SKM-1 (cell line): ENCODE data around the gene LECT2.

Experiments
- DNase-seq: peaks from one replicate; lab custom pipeline; 2025; ENCODE audit not compliant: unreplicated experiment; lab: John Stamatoyannopoulos, UW

The LECT2 gene

GRCh38 chr5:135941711-135942110 lies 13.1 kb downstream of the LECT2 start:
- DNase-seq: no peak

DNA sequence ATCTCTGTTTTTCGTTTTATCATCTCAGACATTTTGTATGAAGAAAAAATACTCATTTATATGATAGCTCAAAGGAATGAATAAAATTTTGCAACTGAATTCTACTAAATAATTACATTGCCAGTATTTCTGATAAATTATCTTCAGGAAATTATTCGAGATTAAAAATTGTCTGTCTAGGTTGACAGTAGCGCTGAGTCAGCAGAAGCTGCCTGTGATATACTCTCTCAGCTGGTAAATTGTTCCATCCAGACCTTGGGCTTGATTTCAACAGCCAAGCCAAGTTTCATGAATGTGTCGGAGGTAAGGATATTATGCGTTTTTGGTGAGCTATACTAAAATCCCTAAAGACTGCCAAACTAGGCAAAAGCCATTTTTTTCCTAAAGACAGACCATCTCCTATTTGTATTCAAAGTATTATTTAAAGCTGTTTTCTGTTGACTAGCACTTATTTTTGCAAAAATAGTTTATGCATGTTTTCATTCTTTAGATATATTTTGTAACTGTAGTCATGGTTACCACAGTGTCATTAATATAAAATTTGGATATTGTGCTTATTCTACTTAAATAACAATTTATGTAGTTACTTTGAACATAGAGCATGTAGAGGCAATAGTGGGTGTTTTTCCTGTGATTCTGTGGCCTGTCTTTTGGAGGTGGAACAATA lies 17.4 kb downstream of the LECT2 start:
- no peak for DNase-seq

- DNase-seq: no peak
Observed at GRCh38 chr5:135934939-135935338, 19.8 kb downstream of the LECT2 start.

GRCh38 chr5:135930949-135931295 lies 23.9 kb downstream of the LECT2 start:
- DNase-seq: no peak

DNA sequence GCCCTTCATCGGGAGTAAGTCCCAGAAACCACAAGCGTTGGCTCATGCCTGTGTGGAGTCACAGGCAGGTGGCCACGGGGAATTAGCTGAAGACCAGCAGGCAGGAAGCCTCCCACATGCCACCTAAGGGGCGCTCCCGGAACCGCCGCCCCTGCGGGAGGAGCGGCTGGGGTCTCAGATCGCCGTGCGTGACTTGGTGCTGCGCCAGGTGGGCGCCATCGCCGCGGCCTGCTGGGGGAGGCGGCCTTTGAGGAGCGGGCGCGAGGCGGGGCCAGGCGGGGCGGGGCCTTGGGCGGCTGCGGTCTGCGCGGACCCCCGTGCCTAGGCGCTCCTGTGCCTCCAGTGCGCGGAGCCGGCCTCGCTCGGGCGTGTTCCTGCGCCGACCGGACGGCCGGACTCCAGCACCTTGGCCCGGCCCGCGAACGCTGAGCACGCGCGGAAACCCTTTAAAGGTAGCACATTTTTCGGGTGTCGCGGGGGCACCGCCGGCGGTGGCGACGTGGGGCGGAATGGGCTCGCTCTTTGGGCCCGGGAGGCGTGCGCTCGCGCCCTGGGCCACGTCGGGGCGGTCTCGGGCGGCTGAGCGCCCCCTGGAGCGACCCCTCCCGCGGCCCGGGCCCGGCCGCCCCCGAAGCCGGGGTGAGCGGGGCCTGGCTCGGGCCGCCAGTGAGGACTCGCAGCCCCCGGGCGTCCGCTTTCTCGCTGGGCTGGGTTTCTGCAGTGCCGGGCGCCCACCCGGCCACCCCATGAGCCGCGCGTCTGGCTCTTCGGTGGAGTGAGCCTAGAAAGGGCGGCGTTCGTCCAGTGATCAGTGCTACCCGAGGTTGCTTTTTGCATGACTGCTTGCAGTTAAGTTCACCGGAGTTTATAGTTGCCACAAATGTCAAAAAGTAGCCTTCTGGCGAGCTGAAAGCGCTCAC lies 24.5 kb downstream of the LECT2 start:
- DNase-seq: no peak

- DNase-seq: no peak
Observed at GRCh38 chr5:135921388-135921787, 33.4 kb downstream of the LECT2 start.

DNA sequence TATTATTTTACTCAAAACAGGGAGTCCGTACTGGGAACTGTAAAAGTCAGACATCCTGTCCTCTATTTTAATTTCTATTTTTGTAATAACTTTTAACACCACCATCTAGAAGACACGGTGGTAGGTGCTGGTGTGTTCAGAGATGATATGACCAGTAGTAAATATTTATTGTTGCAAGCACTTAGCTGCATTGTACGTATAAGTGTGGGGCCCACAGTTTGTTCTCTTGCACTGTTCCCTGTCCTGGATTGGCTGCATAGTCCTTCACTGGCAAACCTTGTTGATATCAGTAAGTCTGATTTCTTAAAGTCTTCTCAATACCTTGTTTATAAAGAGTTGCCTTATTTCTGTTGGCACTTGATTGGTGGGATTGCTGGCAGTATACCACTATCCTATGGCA lies 34.6 kb downstream of the LECT2 start:
- no peak for DNase-seq

GRCh38 chr5:135916638-135917263 lies 38.0 kb downstream of the LECT2 start:
- DNase-seq: no peak

- DNase-seq: no peak
Observed at GRCh38 chr5:135915466-135916001, 39.2 kb downstream of the LECT2 start.

- no peak for DNase-seq
Observed at GRCh38 chr5:135913713-135914626, 40.8 kb downstream of the LECT2 start.

DNA sequence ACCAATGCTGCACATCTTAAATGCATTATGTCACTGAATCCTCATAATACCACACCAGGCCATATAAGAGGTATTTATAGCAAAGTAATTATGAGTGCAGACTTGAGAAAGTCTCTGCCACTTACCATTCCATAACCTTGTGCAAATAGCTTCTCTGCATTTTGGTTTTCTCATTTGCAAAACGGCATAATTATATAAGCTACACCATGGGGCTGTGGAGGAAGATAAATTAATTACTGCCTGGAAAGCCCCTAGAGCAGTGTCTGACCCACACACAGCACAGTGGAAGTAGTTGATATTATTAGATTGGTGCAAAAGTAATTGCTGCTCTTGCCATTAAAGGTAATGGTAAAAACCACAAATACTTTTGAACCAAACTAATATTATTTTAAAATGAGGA lies 49.6 kb downstream of the LECT2 start:
- no peak for DNase-seq

DNA sequence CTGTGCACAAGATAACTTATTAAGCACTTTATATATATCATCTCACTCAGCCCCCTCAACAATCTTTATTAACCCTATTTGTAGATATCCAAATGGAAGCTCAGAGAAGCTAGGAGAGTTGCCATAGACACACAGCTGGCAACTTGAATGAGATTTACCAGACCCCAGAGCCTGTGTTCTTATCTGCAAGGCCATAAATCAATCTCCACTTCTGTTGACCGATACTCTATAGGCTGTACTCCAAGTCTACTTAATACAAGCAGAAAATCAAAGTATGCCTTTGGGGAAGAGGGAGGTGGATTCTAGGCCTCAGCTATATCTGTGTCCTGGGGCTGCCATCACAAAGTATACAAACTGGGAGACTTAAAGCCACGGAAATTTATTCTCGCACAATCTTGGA lies 53.1 kb downstream of the LECT2 start:
- DNase-seq: no peak

- no peak for DNase-seq
Observed at GRCh38 chr5:135900276-135900675, 54.5 kb downstream of the LECT2 start.

GRCh38 chr5:135898651-135899050 lies 56.1 kb downstream of the LECT2 start:
- DNase-seq: no peak
